ENCODE measurements around the gene NME5.

GRCh38 chr5:138186002-138186447 is 46.8 kb upstream of the NME5 start:
- TF ChIP-seq CTCF (IDR thresholded peaks at IDR 0.05; ENCODE audit: insufficient read depth, low read length, poor library complexity, severe bottlenecking) (no peak), EZH2phosphoT487 (conservative IDR thresholded peaks at IDR 0.05; ENCODE audit: low read length) (no peak)

Measured in SU-DHL-6 (cell line).